SK-N-SH (cell line): ENCODE data around the gene YIF1B.

Source experiments
- POLR2AphosphoS5 ChIP-seq: IDR thresholded peaks from 2 replicates; pipeline ENCODE4 v1.6.1; 2012; ENCODE audit warnings: low read depth, low read length
- TF ChIP-seq, protein P1 (sequence below): fragments of 200-600 bp; sonication (generic); IDR thresholded peaks from 2 replicates; pipeline ENCODE4 v1.6.1; 2017; ENCODE audit warnings: antibody characterized with exemption, mild to moderate bottlenecking, moderate library complexity

DNA sequence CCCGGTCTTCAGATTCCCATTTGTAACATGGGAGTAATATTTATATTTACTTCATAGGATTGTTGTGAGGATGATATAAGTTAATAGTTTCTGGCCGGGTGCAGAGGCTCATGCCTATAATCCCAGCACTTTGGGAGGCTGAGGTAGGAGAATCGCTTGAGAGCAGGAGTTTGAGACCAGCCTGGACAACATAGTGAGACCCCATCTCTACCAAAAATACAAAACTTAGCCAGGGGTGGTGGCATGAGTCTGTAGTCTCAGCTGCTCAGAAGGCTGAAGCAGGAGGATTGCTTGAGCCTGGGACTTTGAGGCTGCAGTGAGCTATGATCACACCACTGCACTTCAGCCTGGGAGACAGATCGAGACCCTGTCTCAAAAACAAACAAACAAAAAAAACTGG lies 31.1 kb upstream of the YIF1B start:
- TF ChIP-seq POLR2AphosphoS5, result no peak
- TF ChIP-seq, protein P1, sequence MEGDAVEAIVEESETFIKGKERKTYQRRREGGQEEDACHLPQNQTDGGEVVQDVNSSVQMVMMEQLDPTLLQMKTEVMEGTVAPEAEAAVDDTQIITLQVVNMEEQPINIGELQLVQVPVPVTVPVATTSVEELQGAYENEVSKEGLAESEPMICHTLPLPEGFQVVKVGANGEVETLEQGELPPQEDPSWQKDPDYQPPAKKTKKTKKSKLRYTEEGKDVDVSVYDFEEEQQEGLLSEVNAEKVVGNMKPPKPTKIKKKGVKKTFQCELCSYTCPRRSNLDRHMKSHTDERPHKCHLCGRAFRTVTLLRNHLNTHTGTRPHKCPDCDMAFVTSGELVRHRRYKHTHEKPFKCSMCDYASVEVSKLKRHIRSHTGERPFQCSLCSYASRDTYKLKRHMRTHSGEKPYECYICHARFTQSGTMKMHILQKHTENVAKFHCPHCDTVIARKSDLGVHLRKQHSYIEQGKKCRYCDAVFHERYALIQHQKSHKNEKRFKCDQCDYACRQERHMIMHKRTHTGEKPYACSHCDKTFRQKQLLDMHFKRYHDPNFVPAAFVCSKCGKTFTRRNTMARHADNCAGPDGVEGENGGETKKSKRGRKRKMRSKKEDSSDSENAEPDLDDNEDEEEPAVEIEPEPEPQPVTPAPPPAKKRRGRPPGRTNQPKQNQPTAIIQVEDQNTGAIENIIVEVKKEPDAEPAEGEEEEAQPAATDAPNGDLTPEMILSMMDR, result no peak
